Kasumi-1 (cell line): ENCODE data around the gene HOXA5.

ENCODE experiments used
- DNase-seq, 2 experiments: peaks; one replicate each; lab custom pipeline; 2025; lab: John Stamatoyannopoulos, UW

HOXA5 gene

DNA sequence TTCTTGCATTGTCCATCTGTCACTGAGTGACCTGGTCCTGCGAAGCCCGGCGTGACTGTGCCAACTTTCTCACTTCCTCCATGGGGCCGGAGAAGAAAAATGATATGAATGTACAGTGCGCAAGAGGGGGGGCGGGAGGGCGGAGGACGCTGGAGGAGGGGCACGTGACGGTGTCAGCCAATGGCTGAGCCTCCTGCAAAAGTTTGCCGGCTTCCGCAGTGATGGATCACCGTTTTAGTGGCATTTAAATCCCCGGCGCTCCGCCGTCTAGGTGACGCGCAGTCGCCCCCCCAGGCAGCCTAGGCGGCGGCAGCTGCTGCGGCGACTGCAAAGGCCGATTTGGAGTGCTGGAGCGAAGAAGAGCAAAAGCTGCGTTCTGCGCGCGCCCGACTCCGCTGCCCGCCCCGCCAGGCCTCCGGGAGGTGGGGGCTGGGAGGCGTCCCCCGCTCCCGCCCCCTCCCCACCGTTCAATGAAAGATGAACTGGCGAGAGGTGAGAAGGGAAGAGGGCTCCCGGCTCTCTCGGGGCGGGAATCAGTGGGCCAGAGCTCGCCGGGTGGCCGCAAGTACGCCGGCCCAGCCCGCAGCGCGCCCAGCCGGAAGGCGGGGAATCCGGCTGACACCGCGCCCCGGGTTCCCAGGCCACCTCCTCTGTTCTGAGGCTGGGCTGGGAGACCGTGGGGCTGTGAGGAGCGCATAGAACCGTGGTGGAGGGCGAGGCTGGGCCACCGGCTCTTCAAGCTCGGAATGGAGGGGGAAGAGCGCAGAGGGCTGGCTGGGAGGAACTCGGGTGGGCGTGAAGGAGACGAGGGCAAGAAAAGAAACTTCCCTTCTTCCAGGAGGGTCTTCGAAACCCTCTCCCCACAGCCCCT, 47.3 kb downstream of the HOXA5 start, which contains the start of gene HOXA1:
Gene HOXA1 (minus strand): TSS at position 104 of the 871 bp plus-strand sequence. CDS start 88 bp downstream, at position 16.
- peak; percentile 93 to 95 for DNase-seq

DNA sequence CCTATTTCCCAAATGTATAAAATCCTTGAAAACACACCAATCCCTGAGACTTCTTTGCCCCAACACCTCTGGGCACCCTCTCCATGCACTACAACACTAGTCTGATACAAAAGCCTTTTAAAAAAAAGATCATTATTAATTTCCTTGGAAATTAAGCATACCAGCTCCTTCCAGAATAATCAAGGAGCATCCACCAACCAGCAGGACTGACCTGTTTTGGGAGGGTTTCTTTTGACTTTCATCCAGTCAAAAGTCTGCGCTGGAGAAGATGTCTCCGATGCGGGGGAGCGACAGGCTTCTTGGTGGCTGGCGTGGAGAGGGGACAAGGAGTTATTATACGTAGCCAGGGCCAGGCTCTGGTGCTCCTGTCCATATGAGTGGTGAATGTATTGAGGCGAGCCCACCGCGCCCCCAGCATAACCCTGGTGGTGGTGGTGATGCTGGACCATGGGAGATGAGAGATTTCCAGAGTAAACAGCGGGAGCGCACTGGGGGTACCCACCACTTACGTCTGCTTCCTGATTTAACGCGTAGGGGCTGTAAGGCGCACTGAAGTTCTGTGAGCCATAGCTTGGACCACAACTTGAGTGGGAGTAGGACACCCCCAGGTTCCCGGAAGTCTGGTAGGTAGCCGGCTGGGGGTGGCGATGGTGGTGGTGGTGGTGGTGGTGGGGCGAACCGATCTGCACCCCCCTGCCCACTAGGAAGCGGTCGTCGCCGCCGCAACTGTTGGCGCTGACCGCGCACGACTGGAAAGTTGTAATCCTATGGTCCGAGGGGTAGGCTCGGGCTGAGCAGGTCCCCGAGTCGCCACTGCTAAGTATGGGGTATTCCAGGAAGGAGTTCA, 48.2 kb downstream of the HOXA5 start:
- peak; percentile 42 to 52 for DNase-seq

DNA sequence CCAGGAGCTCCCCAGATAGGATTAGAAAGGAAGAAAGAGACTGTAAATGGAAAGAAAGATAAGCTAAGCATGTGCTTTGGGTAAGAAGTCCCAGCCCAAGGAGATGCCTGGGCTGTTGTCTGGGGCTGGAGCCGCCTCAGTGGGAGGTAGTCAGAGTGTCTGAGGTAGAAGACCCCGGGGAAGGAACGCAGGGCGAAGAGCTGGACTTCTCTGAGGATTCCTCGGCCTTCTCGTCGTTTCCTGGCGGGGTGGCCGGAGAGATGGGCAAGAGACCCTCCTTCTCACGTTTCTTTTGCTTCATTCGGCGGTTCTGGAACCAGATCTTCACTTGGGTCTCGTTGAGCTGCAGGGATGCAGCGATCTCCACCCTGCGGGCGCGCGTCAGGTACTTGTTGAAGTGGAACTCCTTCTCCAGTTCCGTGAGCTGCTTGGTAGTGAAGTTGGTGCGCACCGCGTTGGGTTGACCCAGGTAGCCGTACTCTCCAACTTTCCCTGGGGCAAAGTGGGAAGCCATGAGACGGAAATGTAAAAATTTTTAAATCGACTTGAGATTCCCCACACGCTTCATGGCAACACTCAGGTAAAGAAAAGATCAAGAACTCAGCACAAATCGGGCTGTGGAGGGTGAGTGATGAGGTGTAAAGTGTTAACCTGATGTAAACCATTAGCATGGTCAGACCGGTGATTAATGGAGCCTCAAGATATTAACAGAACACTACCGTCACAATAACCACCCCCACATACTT, 49.0 kb downstream of the HOXA5 start:
- DNase-seq, result no peak

DNA sequence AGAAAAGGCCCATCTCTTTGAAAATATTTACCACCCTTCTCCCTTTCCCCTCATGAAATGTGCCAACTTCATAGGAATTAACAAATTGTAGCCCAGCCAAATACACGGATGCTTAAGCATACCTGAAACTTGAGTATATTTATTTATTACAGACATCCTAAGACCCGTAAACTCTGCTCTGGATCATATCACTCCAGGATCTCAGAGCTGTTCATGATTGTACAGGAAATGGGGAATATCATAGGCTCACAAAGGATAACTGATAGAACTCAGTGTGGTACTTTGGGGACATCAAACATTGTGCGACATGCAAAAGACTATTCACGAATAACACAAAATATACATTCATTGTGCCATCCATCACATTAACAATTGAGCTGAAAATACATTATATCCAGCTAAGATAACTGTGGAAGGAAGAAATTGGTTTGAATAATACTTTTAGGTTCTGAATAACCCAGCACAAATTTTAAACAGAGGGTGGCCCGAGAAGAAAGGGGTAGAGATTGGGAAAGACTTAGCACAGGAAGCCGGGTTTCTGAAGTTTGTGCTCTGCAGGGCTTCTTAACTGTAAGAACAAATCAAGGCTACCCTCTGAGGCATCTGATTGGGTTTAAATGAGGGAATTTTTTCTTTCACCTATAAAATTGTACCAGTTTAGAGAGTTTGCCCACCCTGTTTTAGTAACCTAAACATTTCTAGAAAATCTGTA, 50.1 kb downstream of the HOXA5 start:
- no peak for DNase-seq

DNA sequence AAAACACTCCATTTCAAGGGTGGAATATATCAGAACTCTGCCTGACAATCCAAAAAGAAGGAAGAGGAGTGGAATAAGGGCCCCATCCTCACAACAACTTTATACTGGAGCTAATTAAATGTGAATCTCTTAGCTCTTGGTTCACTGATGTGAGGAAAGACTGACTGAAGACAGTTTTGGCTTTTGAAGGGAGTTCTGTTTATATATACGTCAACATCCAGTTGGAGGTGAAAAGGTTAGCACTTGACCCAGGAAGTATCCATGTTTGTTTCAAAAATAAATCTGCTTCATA, 50.7 kb downstream of the HOXA5 start:
- no peak for DNase-seq

DNA sequence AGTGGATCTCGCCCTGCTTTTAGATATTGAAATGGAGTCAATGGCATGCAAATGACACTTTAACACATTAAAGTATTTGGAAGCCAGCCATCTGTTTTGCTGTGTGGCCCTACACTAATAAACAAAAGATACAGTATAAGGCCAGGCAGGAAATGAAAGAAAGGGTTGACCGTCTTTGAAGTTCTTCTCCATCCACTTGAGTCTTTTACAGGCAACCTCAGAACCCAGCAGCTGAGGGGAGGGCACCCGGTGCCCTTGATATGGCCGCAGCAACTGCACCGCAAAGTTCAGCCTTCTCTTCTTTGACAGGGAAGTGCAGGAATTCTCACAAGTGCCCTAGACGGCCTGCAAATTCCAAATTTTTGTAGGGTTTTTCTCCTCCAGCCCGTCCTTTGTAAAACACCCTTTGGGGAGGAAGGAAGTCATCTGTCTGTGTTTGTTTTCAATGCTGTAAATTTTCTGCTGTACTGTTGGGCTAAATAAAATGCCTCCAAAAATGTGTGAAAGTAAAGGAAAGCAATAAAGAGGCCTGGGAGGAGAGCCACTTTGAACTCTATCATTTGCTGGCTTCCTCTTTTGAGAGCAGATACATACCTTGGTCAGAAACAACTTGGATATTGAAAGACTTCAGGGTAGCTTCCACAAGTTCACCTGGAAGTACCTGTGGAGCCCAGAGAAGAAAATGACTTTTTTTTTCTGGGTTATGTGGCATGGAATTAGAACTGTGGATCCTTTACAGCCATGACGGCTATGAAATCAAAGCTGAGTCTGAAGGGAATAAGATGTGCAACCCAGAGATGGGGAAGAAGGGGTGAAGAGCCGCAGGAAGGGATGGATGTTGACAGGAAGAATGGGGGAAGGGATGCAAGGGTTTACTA, 51.3 kb downstream of the HOXA5 start:
- DNase-seq, result no peak

GRCh38 chr7:27091105-27091504, 52.4 kb downstream of the HOXA5 start:
- no peak for DNase-seq
